Sigmoid colon (tissue), 4 donors: ENCODE results near the gene QRICH1.

ENCODE experiments used
- CTCF ChIP-seq, 4 experiments: fragments of 450-650 bp in 3 of 4; fragments of 200-600 bp in 1 of 4; IDR thresholded peaks; one replicate each; pipeline ENCODE4 v1.5.1; 2016 to 2019; ENCODE audit warnings: antibody characterized with exemption in 4 of 4, mild to moderate bottlenecking in 3 of 4, moderate library complexity in 2 of 4
- EP300 ChIP-seq, 4 donors: sonication (generic); formaldehyde crosslinking; IDR thresholded peaks; one replicate each; pipeline ENCODE4 v1.6.1; 2017; ENCODE audit warnings: antibody characterized with exemption in 4 of 4
- POLR2A ChIP-seq, 2 donors: fragments of 450-650 bp; IDR thresholded peaks; one replicate each; pipeline ENCODE4 v1.6.1; 2016; ENCODE audit warnings: antibody characterized with exemption in 2 of 2, mild to moderate bottlenecking in 2 of 2, moderate library complexity in 2 of 2

- no peak for TF ChIP-seq CTCF (IDR thresholded peaks at IDR 0.05)
- TF ChIP-seq POLR2A (IDR thresholded peaks at IDR 0.05) = no peak
- TF ChIP-seq EP300 (IDR thresholded peaks at IDR 0.05) = no peak
Measured at GRCh38 chr3:49123687-49124086, 29.8 kb upstream of the QRICH1 start.
